AG20443 (cell line): ENCODE data around the gene INVS.

Experiments
- DNase-seq: peaks from one replicate; pipeline ENCODE4 v3.0.0; 2012; ENCODE audit warnings: low spot score, mixed read lengths

INVS gene

DNA sequence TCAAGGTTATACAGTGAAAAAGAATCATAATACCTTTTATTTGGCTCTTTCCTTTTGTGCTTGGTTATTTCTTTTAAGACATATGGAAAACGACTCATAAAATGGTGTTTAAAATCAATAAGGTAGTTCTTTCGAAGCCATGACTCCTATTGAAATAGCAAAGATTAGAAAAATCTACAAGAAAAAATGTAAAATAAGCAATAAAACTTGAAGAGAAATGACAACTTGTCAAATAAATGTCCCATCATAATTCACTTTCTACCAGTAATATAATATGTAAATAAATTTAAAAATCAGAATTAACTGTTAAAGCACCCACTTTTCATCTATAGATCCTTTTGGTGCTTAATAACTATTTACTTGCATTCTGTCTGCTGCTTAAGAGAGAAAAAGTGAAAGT is 241.2 kb downstream of the INVS start:
- no peak for DNase-seq

DNA sequence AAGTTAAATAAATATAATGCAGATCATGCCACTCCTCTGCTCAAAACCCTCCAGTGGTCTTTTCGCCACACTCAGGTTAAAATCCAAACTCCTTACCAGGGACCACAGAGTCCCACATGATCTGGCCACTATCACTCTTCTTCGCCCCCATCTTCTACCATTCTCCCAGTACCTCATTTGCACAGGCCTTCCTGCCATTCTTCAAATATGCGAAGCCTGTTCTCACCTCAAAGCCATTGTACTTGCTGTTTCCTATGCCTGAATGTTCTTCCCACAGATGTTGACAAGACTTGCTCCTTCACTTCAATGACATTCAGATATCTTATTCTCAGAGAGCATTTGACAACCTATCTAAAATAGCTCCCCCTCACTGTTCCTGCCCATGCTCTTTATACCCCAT is 242.8 kb downstream of the INVS start:
- no peak for DNase-seq

DNA sequence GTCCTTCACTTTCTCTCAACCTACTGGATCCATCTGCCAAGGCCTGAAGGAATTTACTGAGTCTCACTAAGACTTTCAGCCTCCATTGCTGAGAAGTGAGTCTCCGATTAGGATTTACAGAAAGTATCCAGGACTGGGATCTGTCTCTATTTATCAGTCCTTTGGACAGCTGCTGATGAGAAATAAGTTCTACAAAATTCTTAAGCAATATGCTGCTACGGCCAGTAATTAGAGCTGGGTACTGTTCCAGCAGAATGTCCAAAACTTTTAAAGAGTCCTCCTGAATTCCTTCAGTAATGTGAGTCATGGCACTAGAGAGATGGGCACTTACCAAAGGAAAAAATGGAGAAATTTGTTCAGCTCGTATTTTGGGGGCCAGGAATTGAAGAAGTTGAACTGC is 247.8 kb downstream of the INVS start:
- peak; percentile 76 for DNase-seq

DNA sequence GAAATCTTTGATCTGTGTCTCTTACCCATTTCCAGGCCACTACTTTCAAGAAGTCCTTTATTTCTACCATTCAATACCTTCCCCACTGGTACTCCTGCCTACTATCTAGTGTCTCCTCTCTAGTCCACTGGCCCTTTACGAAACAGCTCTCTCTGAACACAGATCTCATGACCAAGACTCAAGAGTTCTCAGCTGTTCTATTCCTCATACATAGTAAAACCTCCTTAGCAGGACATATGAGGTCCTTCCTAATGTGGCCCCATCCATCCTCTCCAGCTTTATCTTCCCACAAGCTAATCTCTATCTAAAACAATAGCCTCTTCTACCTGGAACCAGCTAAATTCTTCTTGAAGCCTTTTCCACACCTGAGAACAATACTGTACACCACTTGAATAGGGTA is 251.1 kb downstream of the INVS start:
- no peak for DNase-seq
